K562 (cell line): ENCODE results near the gene WDR64. TPM values are rescaled to one million over a fixed set of nuclear protein-coding genes. Genes with fewer than 3 reads are reported as not detected.

Source experiments
- CHD7 ChIP-seq: fragments of 200-600 bp; sonication (generic); IDR thresholded peaks from one replicate; pipeline ENCODE4 v1.6.1; 2012; ENCODE audit warnings: mild to moderate bottlenecking, low read depth, low read length, inconsistent platforms
- POLR2AphosphoS5 ChIP-seq: IDR thresholded peaks from 2 replicates; pipeline ENCODE4 v1.6.1; 2011; ENCODE audit warnings: mild to moderate bottlenecking, low read depth, low read length, moderate library complexity; ENCODE audit not compliant: control insufficient read depth, insufficient read depth
- SAFB ChIP-seq: fragments of 200-400 bp; formaldehyde crosslinking; IDR thresholded peaks from 2 replicates; pipeline ENCODE4 v1.6.1; 2017; ENCODE audit warnings: low read depth, low read length, borderline replicate concordance
- SMARCA5 ChIP-seq: fragments of 450-650 bp; IDR thresholded peaks from 2 replicates; pipeline ENCODE4 v1.6.1; 2016
- SPI1 ChIP-seq: IDR thresholded peaks from 2 replicates; pipeline ENCODE4 v1.6.1; 2011; ENCODE audit warnings: low read depth, low read length, control low read depth, borderline replicate concordance
- STAT6 ChIP-seq: sonication (generic); formaldehyde crosslinking; IDR thresholded peaks from 2 replicates; pipeline ENCODE4 v1.8.1; 2023; ENCODE audit warnings: mild to moderate bottlenecking, missing genetic modification reagents
- XRCC5 ChIP-seq: fragments of 200-400 bp; formaldehyde crosslinking; IDR thresholded peaks from 2 replicates; pipeline ENCODE4 v1.6.1; 2017; ENCODE audit warnings: low read depth, mild to moderate bottlenecking, low read length
- ZNF174 ChIP-seq: fragments of 250-450 bp; sonication (Bioruptor Pico); IDR thresholded peaks from 2 replicates; pipeline ENCODE4 v1.4.0; 2020; ENCODE audit warnings: mild to moderate bottlenecking
- ZNF24 ChIP-seq: fragments of 450-650 bp; IDR thresholded peaks from 2 replicates; pipeline ENCODE4 v1.6.1; 2016
- ZNF766 ChIP-seq: fragments of 200-800 bp; sonication (Bioruptor generic); conservative IDR thresholded peaks from 2 replicates; pipeline ENCODE4 v1.6.1; 2016; ENCODE audit warnings: missing genetic modification characterization, missing compliant biosample characterization
- polyA plus RNA-seq, 8 experiments: library from polyadenylated mRNA; depleted of rRNA in 4 of 8; stranded (reverse) in 5 of 8; unstranded in 3 of 8; fragments of >200 nt; fragmentation: Nextera tagmentation in 2 of 8; fragmentation: Illumina TruSeq in 1 of 8; extraction: Ambion mirVana in 2 of 8; extraction: Trizol in 1 of 8; gene quantifications; 2 replicates each; pipeline versions ENCODE4 v1.2.1 to v1.2.3, GENCODE V29; 2011 to 2014; ENCODE audit warnings: inconsistent platforms in 1 of 8, missing spikeins in 1 of 8
- total RNA-seq, 7 experiments: library from RNA; depleted of rRNA in 6 of 7; stranded (reverse); fragments of >200 nt in 6 of 7; fragmentation: Illumina TruSeq in 2 of 7; extraction: Trizol in 2 of 7; gene quantifications; 2 replicates each; pipeline versions ENCODE4 v1.2.1 to v1.2.3, GENCODE V29; 2011 to 2021; ENCODE audit warnings: low replicate concordance in 1 of 7

Gene WDR64
- total and polyA plus RNA-seq, 9 of the 15 experiments (the other 6 are each of a cell fraction or from before 2014, with no cell fraction given) = 0.06 to 0.29 (median 0.19) TPM; not detected in 5

GRCh38 chr1:241695246-241696171 is 43.4 kb downstream of the WDR64 start (continued):
- TF ChIP-seq CHD7 (no peak), SPI1 (no peak), SMARCA5 (peak; percentile 58; the same call in 1 of the 2 replicates), STAT6 (CRISPR knock-in tag) (no peak), SAFB (no peak), ZNF24 (no peak), XRCC5 (no peak), ZNF174 (CRISPR knock-in tag) (no peak), POLR2AphosphoS5 (no peak), ZNF766 (CRISPR knock-in tag) (no peak)
